HEK293 (cell line): ENCODE data around the gene LLGL1.
"Not testable (repeated sequence)": the region's sequence is repeated elsewhere in the genome, so short reads cannot be mapped to it uniquely, and the experiment has no call there.

Source experiments
- CTCF ChIA-PET: fragments of 350-600 bp; formaldehyde crosslinking; extraction: SDS; loops from one replicate; lab custom pipeline; 2021; ENCODE audit warnings: antibody characterized with exemption; lab: Yijun Ruan, JAX
- POLR2A ChIA-PET: fragments of 300-600 bp; formaldehyde crosslinking; extraction: SDS; loops from one replicate; lab custom pipeline; 2020; ENCODE audit warnings: antibody characterized with exemption, inconsistent platforms; lab: Yijun Ruan, JAX
- H3K27ac ChIP-seq: fragments of 200-500 bp; sonication (Bioruptor generic); 2 replicates; pipeline ENCODE4 v1.5.1; 2014; ENCODE audit warnings: low read depth, low read length, control low read depth, inconsistent platforms; ENCODE audit errors: extremely low read depth
- H3K36me3 ChIP-seq, 2 experiments: fragments of 200-500 bp in 1 of 2; sonication (Bioruptor generic) in 1 of 2; 1 replicate in 1 of 2; 2 replicates in 1 of 2; pipeline ENCODE4 v1.5.1; 2014 to 2017; ENCODE audit warnings: inconsistent platforms in 2 of 2, low read length in 2 of 2; ENCODE audit not compliant: control insufficient read depth in 2 of 2, insufficient read depth in 1 of 2
- H3K4me1 ChIP-seq: fragments of 200-500 bp; sonication (Bioruptor generic); 2 replicates; pipeline ENCODE4 v1.5.1; 2014; ENCODE audit warnings: mild to moderate bottlenecking, low read length, inconsistent platforms; ENCODE audit not compliant: control insufficient read depth, insufficient read depth
- H3K4me3 ChIP-seq: 2 replicates; pipeline ENCODE4 v1.5.1; 2011; ENCODE audit warnings: low read depth, mild to moderate bottlenecking, control low read depth, low read length, moderate library complexity
- H3K9me3 ChIP-seq: fragments of 200-500 bp; sonication (Bioruptor generic); 2 replicates; pipeline ENCODE4 v1.5.1; 2014; ENCODE audit warnings: low read depth, low read length, inconsistent platforms; ENCODE audit not compliant: control insufficient read depth, insufficient read depth
- BCL11B ChIP-seq: fragments of 450-650 bp; formaldehyde crosslinking; IDR thresholded peaks from 2 replicates; pipeline ENCODE4 v1.5.1; 2016; ENCODE audit warnings: low read depth, missing biosample characterization, missing genetic modification characterization
- GLI4 ChIP-seq: fragments of 450-650 bp; formaldehyde crosslinking; IDR thresholded peaks from 2 replicates; pipeline ENCODE4 v1.5.1; 2016; ENCODE audit warnings: missing biosample characterization, missing genetic modification characterization
- PBX3 ChIP-seq: sonication (generic); formaldehyde crosslinking; IDR thresholded peaks from 2 replicates; pipeline ENCODE4 v1.8.1; 2022; ENCODE audit warnings: mild to moderate bottlenecking, moderate library complexity, missing genetic modification reagents
- PRDM1 ChIP-seq: fragments of 450-650 bp; formaldehyde crosslinking; IDR thresholded peaks from 2 replicates; pipeline ENCODE4; 2016; ENCODE audit warnings: missing biosample characterization, missing genetic modification characterization
- YY1 ChIP-seq: fragments of 450-650 bp; formaldehyde crosslinking; IDR thresholded peaks from 2 replicates; pipeline ENCODE4 v1.5.1; 2018; ENCODE audit warnings: missing biosample characterization, missing genetic modification characterization
- ZBTB1 ChIP-seq: fragments of 450-650 bp; formaldehyde crosslinking; IDR thresholded peaks from 2 replicates; pipeline ENCODE4 v1.5.1; 2016; ENCODE audit warnings: missing biosample characterization, missing genetic modification characterization
- ZBTB17 ChIP-seq: fragments of 450-650 bp; formaldehyde crosslinking; IDR thresholded peaks from 2 replicates; pipeline ENCODE4 v1.5.1; 2016; ENCODE audit warnings: missing biosample characterization, missing genetic modification characterization
- ZBTB48 ChIP-seq: fragments of 450-650 bp; formaldehyde crosslinking; IDR thresholded peaks from 2 replicates; pipeline ENCODE4 v1.5.1; 2016; ENCODE audit warnings: missing biosample characterization, missing genetic modification characterization
- ZFHX2 ChIP-seq: fragments of 450-650 bp; formaldehyde crosslinking; conservative IDR thresholded peaks from 2 replicates; pipeline ENCODE4 v1.5.1; 2016; ENCODE audit warnings: missing biosample characterization, missing genetic modification characterization
- ZNF18 ChIP-seq: fragments of 450-650 bp; formaldehyde crosslinking; IDR thresholded peaks from 2 replicates; pipeline ENCODE4 v1.5.1; 2016; ENCODE audit warnings: missing biosample characterization, missing genetic modification characterization
- ZNF2 ChIP-seq: fragments of 450-650 bp; formaldehyde crosslinking; IDR thresholded peaks from 2 replicates; pipeline ENCODE4 v1.5.1; 2016; ENCODE audit warnings: missing biosample characterization, missing genetic modification characterization
- ZNF366 ChIP-seq: fragments of 450-650 bp; formaldehyde crosslinking; conservative IDR thresholded peaks from 2 replicates; pipeline ENCODE4 v1.5.1; 2016; ENCODE audit warnings: missing biosample characterization, missing genetic modification characterization
- ZNF513 ChIP-seq: fragments of 450-650 bp; IDR thresholded peaks from 2 replicates; pipeline ENCODE4 v1.5.1; 2018; ENCODE audit warnings: missing biosample characterization, missing genetic modification characterization
- ZNF544 ChIP-seq: fragments of 450-650 bp; formaldehyde crosslinking; IDR thresholded peaks from 2 replicates; pipeline ENCODE4 v1.5.0; 2017; ENCODE audit warnings: missing biosample characterization, missing genetic modification characterization
- ZNF555 ChIP-seq: fragments of 450-650 bp; formaldehyde crosslinking; conservative IDR thresholded peaks from 2 replicates; pipeline ENCODE4 v1.5.1; 2017; ENCODE audit warnings: missing biosample characterization, mild to moderate bottlenecking, missing genetic modification characterization, inconsistent platforms
- ZNF585B ChIP-seq: fragments of 450-650 bp; formaldehyde crosslinking; IDR thresholded peaks from 2 replicates; pipeline ENCODE4 v1.5.1; 2016; ENCODE audit warnings: missing biosample characterization, missing genetic modification characterization
- ZNF654 ChIP-seq: fragments of 450-650 bp; formaldehyde crosslinking; IDR thresholded peaks from 2 replicates; pipeline ENCODE4 v1.5.1; 2016; ENCODE audit warnings: low read depth, missing biosample characterization, missing genetic modification characterization
- TF ChIP-seq, protein P1 (sequence below): fragments of 450-650 bp; formaldehyde crosslinking; IDR thresholded peaks from 2 replicates; pipeline ENCODE4 v1.5.1; 2016; ENCODE audit warnings: missing biosample characterization, missing genetic modification characterization, low read depth
- TF ChIP-seq, protein P2 (sequence below): fragments of 450-650 bp; formaldehyde crosslinking; IDR thresholded peaks from 2 replicates; pipeline ENCODE4 v1.5.1; 2016; ENCODE audit warnings: missing biosample characterization, missing genetic modification characterization

Gene LLGL1

DNA sequence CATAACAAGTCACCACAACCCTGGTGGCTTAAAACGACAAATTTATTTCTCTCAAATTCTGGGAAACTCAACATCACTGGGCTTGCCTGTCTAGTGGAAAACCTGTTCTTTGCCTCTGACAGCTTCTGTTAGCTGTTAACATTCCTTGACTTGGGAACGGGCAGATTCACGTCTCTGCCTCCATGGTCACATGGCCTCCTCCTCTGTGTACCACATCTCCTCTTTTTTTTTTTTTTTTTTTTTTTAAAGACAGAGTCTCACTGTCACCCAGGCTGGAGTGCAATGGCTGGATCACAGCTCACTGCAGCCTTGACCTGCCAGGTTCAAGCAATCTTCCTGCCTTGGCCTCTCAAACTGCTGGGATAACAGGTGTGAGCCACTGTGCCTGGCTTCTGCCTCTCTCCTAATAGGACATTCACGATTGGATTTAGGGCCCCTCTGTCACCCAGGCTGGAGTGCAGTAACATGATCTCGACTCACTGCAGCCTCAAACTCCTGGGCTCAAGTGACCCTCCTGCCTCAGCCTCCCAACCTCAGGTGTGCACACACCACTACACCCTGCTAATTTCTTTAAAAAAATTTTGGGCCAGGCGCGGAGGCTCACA is 11.7 kb upstream of the LLGL1 start:
- Histone ChIP-seq H3K4me1 (no peaks in the 10 kb centered on the region), H3K9me3 (no peaks in the 10 kb centered on the region), H3K4me3 (no peak overlapping the region)
- ChIA-PET POLR2A (interaction anchor here (0.6 to 0.9 kb wide), 3 partner anchors 24 to 644 kb away, joined by 5 to 7 read pairs (median 5); no protein-coding TSS in a partner anchor), CTCF (interaction anchor here (0.6 kb wide), 2 partner anchors 64 to 1220 kb away, joined by 3 to 4 read pairs; no protein-coding TSS in a partner anchor)
- TF ChIP-seq ZBTB17 (tag by site-specific recombination) (peak; percentile 48; the same call in 1 of the 2 replicates), ZNF555 (tag by site-specific recombination) (no peak), ZNF544 (tag by site-specific recombination) (no peak), ZBTB48 (no peak)
- TF ChIP-seq, all 188 proteins: peak for 1
- H3K36me3 ChIP-seq: peaks cover 18 to 23% of the 10 kb centered on the region in 2 experiments
- no peak overlapping the region for H3K27ac ChIP-seq

DNA sequence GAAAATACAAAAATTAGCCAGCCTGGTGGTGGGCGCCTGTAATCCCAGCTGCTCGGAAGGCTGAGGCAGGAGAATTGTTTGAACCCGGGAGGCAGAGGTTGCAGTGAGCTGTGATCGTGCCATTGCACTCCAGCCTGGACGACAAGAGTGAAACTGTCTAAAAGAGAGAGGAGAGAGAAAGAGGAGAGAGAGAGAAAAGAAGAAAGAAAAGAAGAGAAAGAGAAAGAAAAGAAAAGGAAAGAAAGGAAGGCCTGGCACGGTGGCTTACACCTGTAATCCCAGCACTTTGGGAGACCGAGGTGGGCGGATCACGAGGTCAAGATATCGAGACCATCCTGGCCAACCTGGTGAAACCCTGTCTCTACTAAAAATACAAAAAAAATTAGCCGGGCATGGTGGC is 8.5 kb upstream of the LLGL1 start:
- not testable (repeated sequence) for H3K4me1 ChIP-seq, H3K9me3 ChIP-seq, H3K4me3 ChIP-seq, H3K27ac ChIP-seq, H3K36me3 ChIP-seq
- ChIA-PET CTCF (interaction anchor here (0.6 to 3.4 kb wide), 11 partner anchors 12 to 641 kb away, joined by 3 to 22 read pairs (median 5); no protein-coding TSS in a partner anchor), POLR2A (interaction anchor here (0.6 to 1.3 kb wide), 2 partner anchors 10 to 33 kb away, joined by 3 to 4 read pairs; partner anchors contain the start of gene ALKBH5)
- TF ChIP-seq ZNF366 (peak; percentile 20; the same call in 1 of the 2 replicates), PRDM1 (tag by site-specific recombination) (peak; percentile 94)

- CTCF ChIA-PET: interaction anchor here (0.5 to 3.4 kb wide), 12 partner anchors 13 to 830 kb away, joined by 3 to 22 read pairs (median 4); no protein-coding TSS in a partner anchor
- H3K4me3 ChIP-seq: no peak overlapping the region
- no peak overlapping the region; the same call in 1 of the 2 replicates for H3K27ac ChIP-seq
- POLR2A ChIA-PET: interaction anchor here (1.0 to 1.3 kb wide), 2 partner anchors 34 to 97 kb away, joined by 3 read pairs; partner anchors contain the start of genes ALKBH5, SMCR8 and TOP3A
- 0 out of 2 replicates have a peak, but pooled peaks have one; percentile 8 for TF ChIP-seq ZFHX2
- TF ChIP-seq PBX3 (CRISPR knock-in tag): no peak
- TF ChIP-seq ZBTB48: peak; percentile 70; the same call in 1 of the 2 replicates
- TF ChIP-seq ZNF654 (tag by site-specific recombination): peak; percentile 82
- 0 out of 2 replicates have a peak, but pooled peaks have one; percentile 17 for TF ChIP-seq BCL11B (tag by site-specific recombination)
- no peak for TF ChIP-seq YY1
- TF ChIP-seq, protein P1, sequence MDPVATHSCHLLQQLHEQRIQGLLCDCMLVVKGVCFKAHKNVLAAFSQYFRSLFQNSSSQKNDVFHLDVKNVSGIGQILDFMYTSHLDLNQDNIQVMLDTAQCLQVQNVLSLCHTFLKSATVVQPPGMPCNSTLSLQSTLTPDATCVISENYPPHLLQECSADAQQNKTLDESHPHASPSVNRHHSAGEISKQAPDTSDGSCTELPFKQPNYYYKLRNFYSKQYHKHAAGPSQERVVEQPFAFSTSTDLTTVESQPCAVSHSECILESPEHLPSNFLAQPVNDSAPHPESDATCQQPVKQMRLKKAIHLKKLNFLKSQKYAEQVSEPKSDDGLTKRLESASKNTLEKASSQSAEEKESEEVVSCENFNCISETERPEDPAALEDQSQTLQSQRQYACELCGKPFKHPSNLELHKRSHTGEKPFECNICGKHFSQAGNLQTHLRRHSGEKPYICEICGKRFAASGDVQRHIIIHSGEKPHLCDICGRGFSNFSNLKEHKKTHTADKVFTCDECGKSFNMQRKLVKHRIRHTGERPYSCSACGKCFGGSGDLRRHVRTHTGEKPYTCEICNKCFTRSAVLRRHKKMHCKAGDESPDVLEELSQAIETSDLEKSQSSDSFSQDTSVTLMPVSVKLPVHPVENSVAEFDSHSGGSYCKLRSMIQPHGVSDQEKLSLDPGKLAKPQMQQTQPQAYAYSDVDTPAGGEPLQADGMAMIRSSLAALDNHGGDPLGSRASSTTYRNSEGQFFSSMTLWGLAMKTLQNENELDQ (tag by site-specific recombination): no peak
- no peak for TF ChIP-seq ZNF585B (tag by site-specific recombination)
- TF ChIP-seq GLI4 (tag by site-specific recombination): no peak
- TF ChIP-seq ZNF513 (tag by site-specific recombination): no peak
- 0 out of 2 replicates have a peak, but pooled peaks have one; percentile 43 for TF ChIP-seq ZNF2 (tag by site-specific recombination)
- no peak for TF ChIP-seq ZNF18 (tag by site-specific recombination)
- TF ChIP-seq ZBTB1 (tag by site-specific recombination): no peak
- TF ChIP-seq, protein P2, sequence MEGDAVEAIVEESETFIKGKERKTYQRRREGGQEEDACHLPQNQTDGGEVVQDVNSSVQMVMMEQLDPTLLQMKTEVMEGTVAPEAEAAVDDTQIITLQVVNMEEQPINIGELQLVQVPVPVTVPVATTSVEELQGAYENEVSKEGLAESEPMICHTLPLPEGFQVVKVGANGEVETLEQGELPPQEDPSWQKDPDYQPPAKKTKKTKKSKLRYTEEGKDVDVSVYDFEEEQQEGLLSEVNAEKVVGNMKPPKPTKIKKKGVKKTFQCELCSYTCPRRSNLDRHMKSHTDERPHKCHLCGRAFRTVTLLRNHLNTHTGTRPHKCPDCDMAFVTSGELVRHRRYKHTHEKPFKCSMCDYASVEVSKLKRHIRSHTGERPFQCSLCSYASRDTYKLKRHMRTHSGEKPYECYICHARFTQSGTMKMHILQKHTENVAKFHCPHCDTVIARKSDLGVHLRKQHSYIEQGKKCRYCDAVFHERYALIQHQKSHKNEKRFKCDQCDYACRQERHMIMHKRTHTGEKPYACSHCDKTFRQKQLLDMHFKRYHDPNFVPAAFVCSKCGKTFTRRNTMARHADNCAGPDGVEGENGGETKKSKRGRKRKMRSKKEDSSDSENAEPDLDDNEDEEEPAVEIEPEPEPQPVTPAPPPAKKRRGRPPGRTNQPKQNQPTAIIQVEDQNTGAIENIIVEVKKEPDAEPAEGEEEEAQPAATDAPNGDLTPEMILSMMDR (tag by site-specific recombination): peak; percentile 72
- TF ChIP-seq, all 188 proteins: peak for 6
- no peaks in the 10 kb centered on the region; a peak in 1 of 3 replicates for H3K36me3 ChIP-seq
- H3K9me3 ChIP-seq: no peaks in the 10 kb centered on the region
- no peaks in the 10 kb centered on the region for H3K4me1 ChIP-seq
These were observed 7.9 kb upstream of the LLGL1 start for GRCh38 chr17:18217412-18218015.
